HAP-1 (cell line): ENCODE data around the gene PSME1.

Source experiments
- DNase-seq, 2 experiments: peaks; one replicate each; pipeline ENCODE4 v3.0.0-alpha.2; 2016 to 2020; ENCODE audit warnings: low spot score in 2 of 2
- H3K27me3 ChIP-seq: fragments of 250-450 bp; sonication (Bioruptor Pico); 2 replicates; pipeline ENCODE4 v1.5.1; 2020; ENCODE audit warnings: low read depth, mild to moderate bottlenecking, moderate library complexity
- H3K36me3 ChIP-seq: fragments of 250-450 bp; sonication (Bioruptor Pico); replicated peaks from 2 replicates; pipeline ENCODE4 v1.5.1; 2020; ENCODE audit warnings: mild to moderate bottlenecking
- H3K4me1 ChIP-seq: fragments of 250-450 bp; sonication (Bioruptor Pico); 2 replicates; pipeline ENCODE4 v1.5.1; 2020; ENCODE audit warnings: mild to moderate bottlenecking
- H3K4me3 ChIP-seq: fragments of 250-450 bp; sonication (Bioruptor Pico); 2 replicates; pipeline ENCODE4 v1.5.1; 2020; ENCODE audit warnings: mild to moderate bottlenecking, moderate library complexity
- H3K9me3 ChIP-seq: fragments of 250-450 bp; sonication (Bioruptor Pico); 2 replicates; pipeline ENCODE4 v1.5.1; 2020; ENCODE audit warnings: mild to moderate bottlenecking, moderate library complexity
- in situ Hi-C: fragments of 300-500 bp; cut with MboI; formaldehyde crosslinking; loops from 3 replicates; pipeline ENCODE4 v1.14.3; 2020; ENCODE audit warnings: low sequenced_read_pairs, inconsistent platforms, mixed read lengths

Gene PSME1

DNA sequence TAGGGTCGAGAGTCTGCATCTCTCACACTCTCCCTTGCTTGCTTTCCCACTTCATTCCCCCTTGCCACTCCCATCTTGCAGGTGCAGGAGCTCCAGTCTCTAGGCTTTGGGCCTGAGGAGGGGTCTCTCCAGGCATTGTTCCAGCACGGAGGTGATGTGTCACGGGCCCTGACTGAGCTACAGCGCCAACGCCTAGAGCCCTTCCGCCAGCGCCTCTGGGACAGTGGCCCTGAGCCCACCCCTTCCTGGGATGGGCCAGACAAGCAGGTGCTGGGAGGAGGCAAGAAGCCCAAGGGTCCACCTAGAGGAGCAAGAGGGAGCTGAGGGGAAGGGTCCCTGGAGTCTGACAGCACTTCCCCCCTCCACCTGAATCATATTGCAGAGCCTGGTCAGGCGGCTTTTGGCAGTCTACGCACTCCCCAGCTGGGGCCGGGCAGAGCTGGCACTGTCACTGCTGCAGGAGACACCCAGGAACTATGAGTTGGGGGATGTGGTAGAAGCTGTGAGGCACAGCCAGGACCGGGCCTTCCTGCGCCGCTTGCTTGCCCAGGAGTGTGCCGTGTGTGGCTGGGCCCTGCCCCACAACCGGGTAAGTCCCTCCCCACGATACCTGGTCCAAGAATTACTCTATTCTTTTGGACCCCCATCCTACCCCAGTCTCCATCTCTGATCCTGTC is 15.5 kb downstream of the PSME1 start:
- Histone ChIP-seq H3K4me1 (peaks cover 5% of the 10 kb centered on the region; the same call in 1 of the 2 replicates), H3K27me3 (no peaks in the 10 kb centered on the region), H3K4me3 (no peak overlapping the region), H3K36me3 (peaks cover 77% of the 10 kb centered on the region), H3K9me3 (no peaks in the 10 kb centered on the region)
- in situ Hi-C loops, result no loop called here
- no peak for DNase-seq

- Histone ChIP-seq H3K27me3 (no peaks in the 10 kb centered on the region), H3K4me1 (no peaks in the 10 kb centered on the region), H3K4me3 (no peak overlapping the region), H3K9me3 (no peaks in the 10 kb centered on the region), H3K36me3 (peaks cover 80% of the 10 kb centered on the region)
- DNase-seq, result no peak
- in situ Hi-C loops, result no loop called here
These were observed 19.1 kb downstream of the PSME1 start for GRCh38 chr14:24155100-24155499.

- Histone ChIP-seq H3K4me1 (peaks cover 5% of the 10 kb centered on the region; the same call in 1 of the 2 replicates), H3K36me3 (peaks cover 72% of the 10 kb centered on the region), H3K27me3 (no peaks in the 10 kb centered on the region), H3K9me3 (no peaks in the 10 kb centered on the region), H3K4me3 (no peak overlapping the region)
- in situ Hi-C loops, result no loop called here
- no peak for DNase-seq
These were observed 20.8 kb downstream of the PSME1 start for GRCh38 chr14:24156840-24157239.

DNA sequence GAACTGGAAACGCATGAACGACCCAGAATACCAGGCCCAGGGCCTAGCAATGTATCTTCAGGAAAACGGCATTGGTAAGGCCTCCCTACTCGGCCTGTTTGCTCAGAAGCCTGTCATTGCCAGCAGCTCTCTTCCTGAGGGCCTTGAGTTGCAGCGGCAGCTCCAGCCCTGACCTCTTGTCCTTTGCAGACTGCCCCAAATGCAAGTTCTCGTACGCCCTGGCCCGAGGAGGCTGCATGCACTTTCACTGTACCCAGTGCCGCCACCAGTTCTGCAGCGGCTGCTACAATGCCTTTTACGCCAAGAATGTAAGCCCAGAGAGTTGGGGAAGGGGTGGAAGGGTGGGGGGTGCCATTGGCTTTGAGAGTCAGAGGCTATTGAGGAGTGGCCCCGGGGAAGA is 21.3 kb downstream of the PSME1 start:
- in situ Hi-C loops, result no loop called here
- Histone ChIP-seq H3K36me3 (peaks cover 71% of the 10 kb centered on the region), H3K4me1 (peaks cover 5% of the 10 kb centered on the region; the same call in 1 of the 2 replicates), H3K4me3 (no peak overlapping the region), H3K9me3 (no peaks in the 10 kb centered on the region), H3K27me3 (no peaks in the 10 kb centered on the region)
- no peak for DNase-seq

- no peak overlapping the region for H3K4me3 ChIP-seq
- H3K4me1 ChIP-seq, result peaks cover 5% of the 10 kb centered on the region; the same call in 1 of the 2 replicates
- no peak for DNase-seq
- H3K36me3 ChIP-seq, result peaks cover 67% of the 10 kb centered on the region
- H3K9me3 ChIP-seq, result no peaks in the 10 kb centered on the region
- no peaks in the 10 kb centered on the region for H3K27me3 ChIP-seq
- in situ Hi-C loops, result no loop called here
These were observed 23.9 kb downstream of the PSME1 start for GRCh38 chr14:24159777-24160498.

DNA sequence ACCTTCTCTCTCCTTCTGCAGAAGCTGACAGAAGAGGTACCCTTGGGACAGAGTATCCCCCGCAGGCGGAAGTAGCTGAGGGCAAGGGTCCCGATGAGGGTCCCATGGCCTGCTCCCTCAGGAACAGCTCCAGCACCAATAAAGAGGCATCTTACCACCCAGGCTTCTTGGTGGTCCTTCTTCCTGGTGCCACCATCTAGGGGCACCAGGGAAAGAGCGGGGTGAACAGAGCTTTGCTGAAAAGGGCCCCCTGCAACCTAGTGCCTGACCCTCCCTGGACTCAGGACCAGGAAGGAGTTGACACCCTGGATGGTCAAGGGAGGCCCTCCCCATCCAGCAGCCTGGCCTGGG is 24.5 kb downstream of the PSME1 start:
- Histone ChIP-seq H3K4me3 (no peak overlapping the region), H3K9me3 (no peaks in the 10 kb centered on the region), H3K36me3 (peaks cover 67% of the 10 kb centered on the region), H3K4me1 (peaks cover 5% of the 10 kb centered on the region; the same call in 1 of the 2 replicates), H3K27me3 (no peaks in the 10 kb centered on the region)
- in situ Hi-C loops, result no loop called here
- DNase-seq, result no peak

GRCh38 chr14:24160850-24161804 is 25.1 kb downstream of the PSME1 start, which contains the start of gene IRF9:
TSS of gene IRF9 (plus strand) at chr14:24161265. CDS start at chr14:24162145, 880 bp downstream.
- in situ Hi-C loops, result no loop called here
- peak within 1 kb of the TSS; percentile 1; the same call in 1 of the 2 replicates for H3K4me3 ChIP-seq
- no peaks in the 10 kb centered on the region for H3K9me3 ChIP-seq
- peaks cover 66% of the 10 kb centered on the region for H3K36me3 ChIP-seq
- DNase-seq, result peak; percentile 92 to 98
- H3K4me1 ChIP-seq, result peaks cover 5% of the 10 kb centered on the region; the same call in 1 of the 2 replicates
- H3K27me3 ChIP-seq, result no peaks in the 10 kb centered on the region

DNA sequence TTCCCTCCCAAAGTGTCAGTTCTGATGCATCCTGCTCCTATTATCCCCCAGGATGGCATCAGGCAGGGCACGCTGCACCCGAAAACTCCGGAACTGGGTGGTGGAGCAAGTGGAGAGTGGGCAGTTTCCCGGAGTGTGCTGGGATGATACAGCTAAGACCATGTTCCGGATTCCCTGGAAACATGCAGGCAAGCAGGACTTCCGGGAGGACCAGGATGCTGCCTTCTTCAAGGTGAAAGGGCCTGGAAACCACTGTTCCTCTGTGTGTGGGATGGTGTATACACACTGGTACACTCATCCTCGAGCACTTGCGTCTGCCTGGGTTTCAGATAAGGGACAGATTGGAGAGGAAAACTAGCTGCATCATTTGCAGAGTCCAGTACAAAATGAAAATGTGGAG is 26.1 kb downstream of the PSME1 start:
- Histone ChIP-seq H3K9me3 (no peaks in the 10 kb centered on the region), H3K36me3 (peaks cover 59% of the 10 kb centered on the region), H3K4me1 (peaks cover 5% of the 10 kb centered on the region; the same call in 1 of the 2 replicates), H3K27me3 (no peaks in the 10 kb centered on the region), H3K4me3 (no peak overlapping the region)
- no peak for DNase-seq
- in situ Hi-C loops, result no loop called here

DNA sequence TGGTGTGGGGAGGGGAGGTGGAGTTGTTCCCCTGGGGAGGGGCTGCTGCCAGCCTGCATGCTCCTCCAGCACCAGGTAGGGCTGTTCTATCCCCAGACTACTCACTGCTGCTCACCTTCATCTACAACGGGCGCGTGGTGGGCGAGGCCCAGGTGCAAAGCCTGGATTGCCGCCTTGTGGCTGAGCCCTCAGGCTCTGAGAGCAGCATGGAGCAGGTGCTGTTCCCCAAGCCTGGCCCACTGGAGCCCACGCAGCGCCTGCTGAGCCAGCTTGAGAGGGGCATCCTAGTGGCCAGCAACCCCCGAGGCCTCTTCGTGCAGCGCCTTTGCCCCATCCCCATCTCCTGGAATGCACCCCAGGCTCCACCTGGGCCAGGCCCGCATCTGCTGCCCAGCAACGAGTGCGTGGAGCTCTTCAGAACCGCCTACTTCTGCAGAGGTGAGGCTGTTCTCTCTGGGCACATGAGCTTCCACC is 28.6 kb downstream of the PSME1 start:
- H3K4me1 ChIP-seq, result peaks cover 5% of the 10 kb centered on the region; the same call in 1 of the 2 replicates
- no peak overlapping the region for H3K4me3 ChIP-seq
- in situ Hi-C loops, result no loop called here
- no peaks in the 10 kb centered on the region for H3K9me3 ChIP-seq
- no peaks in the 10 kb centered on the region for H3K27me3 ChIP-seq
- peaks cover 44% of the 10 kb centered on the region for H3K36me3 ChIP-seq
- DNase-seq, result no peak

DNA sequence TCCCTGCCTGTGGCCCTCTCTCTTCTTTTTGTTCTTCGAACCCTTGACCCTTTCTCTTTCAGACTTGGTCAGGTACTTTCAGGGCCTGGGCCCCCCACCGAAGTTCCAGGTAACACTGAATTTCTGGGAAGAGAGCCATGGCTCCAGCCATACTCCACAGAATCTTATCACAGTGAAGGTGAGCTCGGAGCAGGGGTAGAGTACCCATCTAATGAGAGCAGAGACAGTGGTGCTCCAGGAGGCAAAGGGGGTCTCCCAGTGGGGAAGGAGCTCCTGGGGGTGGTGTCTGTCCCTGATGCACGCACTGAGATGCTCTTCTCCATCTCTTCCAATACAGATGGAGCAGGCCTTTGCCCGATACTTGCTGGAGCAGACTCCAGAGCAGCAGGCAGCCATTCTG is 29.8 kb downstream of the PSME1 start:
- DNase-seq, result no peak
- Histone ChIP-seq H3K36me3 (peaks cover 31% of the 10 kb centered on the region), H3K9me3 (no peaks in the 10 kb centered on the region), H3K4me1 (peaks cover 3% of the 10 kb centered on the region; the same call in 1 of the 2 replicates), H3K27me3 (no peaks in the 10 kb centered on the region), H3K4me3 (no peak overlapping the region)
- in situ Hi-C loops, result no loop called here

DNA sequence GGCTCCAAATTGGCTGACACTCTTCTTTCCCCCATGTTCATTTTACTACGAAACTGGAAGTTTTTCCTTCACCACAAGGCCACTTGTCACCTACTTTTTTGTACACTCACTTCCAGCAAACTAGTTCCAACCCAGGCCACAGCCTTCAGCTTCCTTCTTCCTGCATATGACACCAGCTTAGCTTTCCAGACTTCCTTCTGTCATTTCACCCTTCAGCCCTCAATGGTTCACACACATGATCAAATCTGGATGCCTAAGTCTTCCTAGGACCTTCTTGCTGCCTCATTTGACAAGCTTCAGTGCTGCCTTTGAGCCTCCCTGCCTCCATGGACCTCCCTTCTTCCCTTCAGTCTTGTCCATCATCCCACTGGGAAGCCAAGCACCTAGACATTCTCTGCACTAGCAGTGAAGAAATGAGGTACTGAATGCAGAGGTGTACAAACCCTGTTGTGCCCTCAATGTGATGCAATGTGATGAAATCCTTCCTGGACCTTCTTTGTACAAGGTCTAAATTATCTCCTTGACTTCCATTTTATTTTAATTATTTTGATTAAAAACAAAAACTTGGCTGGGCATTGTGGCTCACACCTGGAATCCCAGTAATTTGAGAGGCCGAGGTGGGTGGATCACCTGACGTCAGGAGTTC is 31.6 kb downstream of the PSME1 start:
- in situ Hi-C loops, result no loop called here
- Histone ChIP-seq H3K4me3 (no peak overlapping the region), H3K9me3 (no peaks in the 10 kb centered on the region), H3K27me3 (no peaks in the 10 kb centered on the region), H3K36me3 (peaks cover 26% of the 10 kb centered on the region), H3K4me1 (no peaks in the 10 kb centered on the region)
- no peak for DNase-seq

DNA sequence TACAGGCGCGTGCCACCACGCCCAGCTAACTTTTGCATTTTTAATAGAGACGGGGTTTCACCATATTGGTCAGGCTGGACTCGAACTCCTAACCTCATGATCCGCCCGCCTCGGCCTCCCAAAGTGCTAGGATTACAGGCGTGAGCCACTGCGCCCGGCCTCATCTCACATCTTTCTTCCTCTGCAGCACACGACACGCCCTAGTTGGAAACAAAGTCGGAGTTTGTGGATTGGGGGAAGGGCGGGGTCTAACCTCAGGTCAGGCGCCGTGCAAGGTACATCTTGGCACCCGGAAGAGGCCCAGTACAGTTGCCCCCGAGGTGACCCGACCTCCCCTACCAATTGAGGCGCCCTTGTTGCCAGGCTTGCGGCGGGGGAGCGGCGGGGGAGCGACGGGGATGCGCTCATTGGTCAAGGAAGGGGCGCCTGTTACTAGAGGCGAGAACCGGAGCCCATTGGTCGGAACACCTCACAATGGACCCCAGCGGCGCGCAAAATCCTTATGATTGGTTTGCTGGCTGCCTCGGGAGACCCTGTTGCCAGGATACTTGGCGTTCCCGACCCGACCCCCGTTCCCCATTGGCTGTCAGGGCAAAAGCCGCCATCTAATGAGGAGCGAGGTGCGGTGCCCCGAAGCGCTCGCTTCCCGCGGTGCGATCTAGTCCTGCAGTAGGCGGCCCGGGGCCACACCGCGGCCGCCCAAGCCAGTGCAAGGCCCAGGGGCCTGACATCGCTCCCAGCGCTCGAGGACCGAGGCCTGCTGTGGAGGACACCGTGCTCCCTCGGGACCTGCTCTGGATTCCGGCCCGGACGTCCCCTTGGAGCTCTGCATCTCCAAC is 35.6 kb downstream of the PSME1 start, which contains the start of gene REC8:
Gene REC8, plus strand, starts transcription at position 659 of the 839 bp plus-strand sequence. CDS start 473 bp downstream, outside the sequence.
- Histone ChIP-seq H3K36me3 (no peaks in the 10 kb centered on the region), H3K4me3 (no peak within 1 kb of the TSS), H3K4me1 (no peaks in the 10 kb centered on the region), H3K27me3 (no peaks in the 10 kb centered on the region), H3K9me3 (no peaks in the 10 kb centered on the region)
- no peak for DNase-seq
- in situ Hi-C loops, result no loop called here
